Prostate gland (tissue), 2 donors: ENCODE measurements around the gene ZNF319. TPM values are rescaled to one million over a fixed set of nuclear protein-coding genes. Genes with fewer than 3 reads are reported as not detected.

Experiments used
- DNase-seq: peaks from one replicate; pipeline ENCODE4 v3.0.0-alpha.2; 2019; ENCODE audit warnings: low spot score
- H3K27ac ChIP-seq, 2 donors: fragments of 200-600 bp; sonication (generic); 2 replicates each; pipeline ENCODE4 v1.5.1; 2017 to 2019
- H3K27me3 ChIP-seq: fragments of 200-600 bp; sonication (generic); replicated peaks from 2 replicates; pipeline ENCODE4 v1.5.1; 2019; ENCODE audit not compliant: insufficient read depth
- H3K36me3 ChIP-seq, 2 donors: fragments of 200-600 bp; sonication (generic); 1 replicate in 1 of 2; 2 replicates in 1 of 2; pipeline versions ENCODE4 v1.5.1 to v1.8.1; 2017 to 2019
- H3K4me1 ChIP-seq: fragments of 200-600 bp; sonication (generic); replicated peaks from 2 replicates; pipeline ENCODE4 v1.5.1; 2019
- H3K4me3 ChIP-seq, 2 donors: fragments of 200-600 bp; sonication (generic); 2 replicates each; pipeline ENCODE4 v1.5.1; 2017 to 2019
- H3K9me3 ChIP-seq: fragments of 200-600 bp; sonication (generic); 2 replicates; pipeline ENCODE4 v1.5.1; 2017
- CTCF ChIP-seq, 4 experiments: fragments of 200-600 bp in 2 of 4; fragments of 450-650 bp in 2 of 4; sonication (generic) in 2 of 4; IDR thresholded peaks; 1 replicate in 3 of 4; 2 replicates in 1 of 4; pipeline ENCODE4 v1.5.1; 2016 to 2019; ENCODE audit warnings: antibody characterized with exemption in 4 of 4, mild to moderate bottlenecking in 2 of 4, moderate library complexity in 2 of 4
- POLR2A ChIP-seq: fragments of 450-650 bp; IDR thresholded peaks from one replicate; pipeline ENCODE4 v1.6.1; 2016; ENCODE audit warnings: antibody characterized with exemption, mild to moderate bottlenecking
- POLR2AphosphoS5 ChIP-seq: sonication (generic); formaldehyde crosslinking; IDR thresholded peaks from one replicate; pipeline ENCODE4 v1.6.1; 2017; ENCODE audit warnings: antibody characterized with exemption
- WGBS: methylation state at CpG from one replicate; pipeline ENCODE4 v1.1.5; 2018; 5-methylcytosine and 5-hydroxymethylcytosine counted together
- intact Hi-C: fragments of 100-400 bp; cut with DNase I; formaldehyde crosslinking; loops from one replicate; pipeline ENCODE4 v1.14.2; 2022
- total RNA-seq, 2 donors: library from RNA; depleted of rRNA; stranded (reverse); fragments of >200 nt; gene quantifications; one replicate each; pipeline ENCODE4 v1.1.0, GENCODE V29; 2016

The ZNF319 gene
- total RNA-seq, 2 donors from 2014 or later = 7.6 to 12.9 TPM

DNA sequence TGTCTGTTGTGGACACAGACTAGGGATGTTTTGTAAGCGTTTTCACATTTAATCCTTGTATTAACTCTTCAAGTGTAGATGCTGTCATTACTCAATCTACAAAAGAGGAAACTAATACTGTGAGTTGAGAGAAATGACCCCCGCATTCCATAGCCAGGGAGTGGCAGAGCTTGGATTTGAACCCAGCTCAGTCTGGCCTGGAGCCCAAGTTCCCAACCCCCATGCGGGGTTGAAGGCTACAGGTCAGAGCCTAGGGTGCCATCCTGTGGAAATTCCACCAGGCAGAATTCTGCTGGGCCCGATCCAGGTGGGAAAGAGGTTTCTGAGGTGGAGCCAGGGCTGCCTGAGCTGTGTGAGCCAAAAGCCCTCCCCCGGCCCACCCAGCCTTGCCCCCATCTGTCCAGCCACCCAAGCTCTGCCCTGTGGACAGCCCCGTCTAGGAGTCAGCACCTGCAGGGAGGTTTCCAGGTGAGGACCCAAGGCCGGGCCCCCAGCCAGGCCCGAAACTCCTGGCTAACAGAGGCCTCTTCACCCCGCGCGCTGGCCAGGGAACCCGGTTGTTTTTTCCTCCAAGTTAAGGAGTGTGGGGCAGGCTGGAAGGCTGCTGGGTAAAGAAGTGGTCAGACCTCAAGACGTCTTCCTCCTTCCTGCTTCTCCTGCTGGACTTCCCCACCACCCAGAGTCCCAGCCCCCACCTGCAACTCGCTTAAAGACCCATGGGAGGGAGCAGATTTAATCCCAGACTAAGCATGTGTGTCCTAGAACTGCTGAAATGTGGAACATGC is 30.7 kb upstream of the ZNF319 start:
- Histone ChIP-seq H3K27me3 (no peaks in the 10 kb centered on the region), H3K9me3 (no peaks in the 10 kb centered on the region), H3K4me3 (no peak overlapping the region), H3K36me3 (no peaks in the 10 kb centered on the region), H3K4me1 (peaks cover 7% of the 10 kb centered on the region), H3K27ac (no peak overlapping the region)
- DNase-seq = no peak
- intact Hi-C loops = no loop called here
- TF ChIP-seq POLR2A = no peak
- no peak for TF ChIP-seq POLR2AphosphoS5
- no peak for TF ChIP-seq CTCF (IDR thresholded peaks at IDR 0.05)
- 74% methylated on average over 13 of the region's 14 CpGs for WGBS

DNA sequence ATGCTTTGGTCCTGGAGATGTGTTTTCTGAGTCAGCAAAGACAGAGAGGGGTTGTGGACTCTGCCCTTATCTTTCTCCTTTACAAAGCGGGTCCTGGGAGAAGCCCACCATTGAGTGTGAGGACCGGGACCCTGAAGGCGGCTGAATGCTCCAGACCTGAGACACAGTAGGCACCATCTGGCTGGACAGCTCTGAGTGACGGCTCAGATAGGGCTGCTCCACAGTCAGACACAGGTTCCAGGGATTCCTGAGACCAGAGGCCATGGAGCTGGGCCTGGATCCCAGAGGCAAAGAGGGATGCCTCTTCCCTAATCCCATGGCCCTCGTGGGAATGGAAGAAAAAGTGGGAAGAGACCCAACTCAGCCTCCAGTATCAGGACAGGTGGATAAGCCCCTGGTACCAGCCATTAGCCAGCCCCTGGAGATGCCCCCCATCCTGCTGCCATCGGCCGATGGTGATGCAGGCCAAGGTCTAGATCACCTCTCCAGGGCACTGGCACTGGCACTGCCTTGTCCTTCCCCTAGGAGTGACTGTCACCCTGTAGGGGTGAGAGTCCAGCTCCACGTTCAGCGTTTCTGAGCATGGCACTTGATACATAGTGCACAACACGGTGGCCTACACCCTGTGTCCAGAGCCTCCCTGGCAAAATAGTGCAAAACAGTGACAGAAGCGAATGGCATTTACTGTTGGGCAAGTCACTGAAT is 29.8 kb upstream of the ZNF319 start:
- Histone ChIP-seq H3K9me3 (no peaks in the 10 kb centered on the region), H3K27ac (no peak overlapping the region), H3K27me3 (no peaks in the 10 kb centered on the region), H3K36me3 (no peaks in the 10 kb centered on the region), H3K4me1 (peaks cover 7% of the 10 kb centered on the region), H3K4me3 (no peak overlapping the region)
- DNase-seq = no peak
- no peak for TF ChIP-seq POLR2A
- TF ChIP-seq CTCF (IDR thresholded peaks at IDR 0.05) = no peak
- TF ChIP-seq POLR2AphosphoS5 = no peak
- WGBS = 89% methylated on average over 11 of the region's 11 CpGs
- intact Hi-C loops = no loop called here

- 97% methylated on average over 2 of the region's 2 CpGs for WGBS
- Histone ChIP-seq H3K36me3 (no peaks in the 10 kb centered on the region), H3K4me1 (peaks cover 7% of the 10 kb centered on the region), H3K4me3 (no peak overlapping the region), H3K27ac (no peak overlapping the region), H3K27me3 (no peaks in the 10 kb centered on the region), H3K9me3 (no peaks in the 10 kb centered on the region)
- intact Hi-C loops = loop anchor here (10.0 kb wide), 1 partner anchor 465 kb away; no protein-coding TSS in a partner anchor
- TF ChIP-seq CTCF (IDR thresholded peaks at IDR 0.05) = no peak
- no peak for TF ChIP-seq POLR2AphosphoS5
- TF ChIP-seq POLR2A = no peak
- DNase-seq = no peak
Measured at GRCh38 chr16:58029410-58029809, 28.9 kb upstream of the ZNF319 start.

DNA sequence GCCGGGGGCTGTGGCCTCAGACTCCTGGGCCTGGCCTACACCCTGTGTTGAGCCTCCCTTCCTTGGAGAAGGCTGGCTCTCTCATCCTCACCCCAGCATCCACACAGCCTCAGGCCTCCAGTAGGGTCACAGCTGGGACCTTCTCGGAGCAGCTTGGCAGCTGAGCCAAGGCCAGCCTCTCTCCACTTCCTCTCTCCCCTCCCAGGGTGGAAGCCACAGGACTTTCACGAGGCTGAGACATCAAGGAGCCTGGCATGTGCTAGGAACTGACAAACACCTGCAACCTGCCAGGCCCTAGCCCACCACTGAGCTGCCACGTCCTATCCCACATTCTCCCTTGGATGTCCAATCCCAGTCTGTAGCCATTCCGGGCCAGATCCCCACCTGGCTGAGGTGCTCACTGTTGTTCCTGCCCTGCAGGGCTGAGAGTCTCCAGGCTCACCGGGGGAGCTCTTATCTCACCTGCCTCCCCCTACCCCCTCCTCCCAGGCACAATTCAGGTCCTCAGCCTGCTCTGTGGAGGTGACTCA is 28.1 kb upstream of the ZNF319 start:
- Histone ChIP-seq H3K27ac (no peak overlapping the region), H3K4me1 (peaks cover 7% of the 10 kb centered on the region), H3K4me3 (no peak overlapping the region), H3K27me3 (no peaks in the 10 kb centered on the region), H3K9me3 (no peaks in the 10 kb centered on the region), H3K36me3 (no peaks in the 10 kb centered on the region)
- DNase-seq = no peak
- TF ChIP-seq POLR2A (no peak), CTCF (IDR thresholded peaks at IDR 0.05) (no peak), POLR2AphosphoS5 (no peak)
- 70% methylated on average over 6 of the region's 6 CpGs for WGBS
- intact Hi-C loops = loop anchor here (10.0 kb wide), 1 partner anchor 466 kb away; no protein-coding TSS in a partner anchor
